GM20000 (cell line): ENCODE data around the gene FGF12.

Experiments
- DNase-seq: peaks from one replicate; pipeline ENCODE4 v3.0.0; 2012; ENCODE audit warnings: low spot score
- TF ChIP-seq, protein P1 (sequence below): IDR thresholded peaks from 2 replicates; pipeline ENCODE4 v1.5.1; 2012; ENCODE audit warnings: mild to moderate bottlenecking, control low read depth; ENCODE audit errors: extremely low read depth, missing control alignments

FGF12 gene

DNA sequence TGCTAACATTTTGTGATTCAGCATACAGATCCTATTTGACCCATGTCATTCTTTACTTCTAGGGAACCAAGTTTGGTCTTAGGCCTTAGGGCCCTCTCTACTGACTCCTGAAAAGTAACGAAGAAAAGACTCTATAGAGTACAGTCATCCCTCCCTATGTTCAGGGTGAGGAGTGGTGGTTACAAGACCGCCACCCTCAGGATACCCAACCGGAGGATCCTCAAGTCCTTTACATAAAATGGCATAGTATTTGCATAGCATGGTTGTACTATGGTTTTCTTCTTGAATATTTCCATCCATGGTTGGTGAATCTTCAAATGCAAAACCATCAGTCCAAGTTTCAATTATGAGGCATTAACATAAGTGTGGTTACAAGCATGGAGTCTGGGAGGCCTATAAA is 327.6 kb downstream of the FGF12 start:
- TF ChIP-seq, protein P1, sequence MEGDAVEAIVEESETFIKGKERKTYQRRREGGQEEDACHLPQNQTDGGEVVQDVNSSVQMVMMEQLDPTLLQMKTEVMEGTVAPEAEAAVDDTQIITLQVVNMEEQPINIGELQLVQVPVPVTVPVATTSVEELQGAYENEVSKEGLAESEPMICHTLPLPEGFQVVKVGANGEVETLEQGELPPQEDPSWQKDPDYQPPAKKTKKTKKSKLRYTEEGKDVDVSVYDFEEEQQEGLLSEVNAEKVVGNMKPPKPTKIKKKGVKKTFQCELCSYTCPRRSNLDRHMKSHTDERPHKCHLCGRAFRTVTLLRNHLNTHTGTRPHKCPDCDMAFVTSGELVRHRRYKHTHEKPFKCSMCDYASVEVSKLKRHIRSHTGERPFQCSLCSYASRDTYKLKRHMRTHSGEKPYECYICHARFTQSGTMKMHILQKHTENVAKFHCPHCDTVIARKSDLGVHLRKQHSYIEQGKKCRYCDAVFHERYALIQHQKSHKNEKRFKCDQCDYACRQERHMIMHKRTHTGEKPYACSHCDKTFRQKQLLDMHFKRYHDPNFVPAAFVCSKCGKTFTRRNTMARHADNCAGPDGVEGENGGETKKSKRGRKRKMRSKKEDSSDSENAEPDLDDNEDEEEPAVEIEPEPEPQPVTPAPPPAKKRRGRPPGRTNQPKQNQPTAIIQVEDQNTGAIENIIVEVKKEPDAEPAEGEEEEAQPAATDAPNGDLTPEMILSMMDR: no peak
- no peak for DNase-seq

DNA sequence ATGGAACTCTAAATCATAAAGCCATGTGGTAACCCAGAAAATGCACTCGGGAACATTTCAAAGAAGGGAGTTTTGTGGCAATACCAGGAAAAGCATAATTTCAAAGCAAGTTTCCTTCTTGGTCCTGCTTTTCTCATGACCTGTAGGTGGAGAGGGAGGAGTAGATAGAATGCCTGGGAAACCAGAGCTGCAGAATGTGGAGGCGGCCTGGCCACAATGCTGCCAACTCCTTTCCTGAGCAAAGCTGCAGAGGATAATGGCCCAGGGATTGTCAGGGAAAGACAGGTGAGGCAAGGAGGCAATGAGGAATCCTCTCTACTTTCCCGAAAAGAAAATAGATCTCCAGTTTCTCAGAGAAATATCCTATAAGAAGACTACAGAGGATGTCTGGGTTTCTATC is 330.3 kb downstream of the FGF12 start:
- TF ChIP-seq, protein P1: no peak
- DNase-seq: no peak

DNA sequence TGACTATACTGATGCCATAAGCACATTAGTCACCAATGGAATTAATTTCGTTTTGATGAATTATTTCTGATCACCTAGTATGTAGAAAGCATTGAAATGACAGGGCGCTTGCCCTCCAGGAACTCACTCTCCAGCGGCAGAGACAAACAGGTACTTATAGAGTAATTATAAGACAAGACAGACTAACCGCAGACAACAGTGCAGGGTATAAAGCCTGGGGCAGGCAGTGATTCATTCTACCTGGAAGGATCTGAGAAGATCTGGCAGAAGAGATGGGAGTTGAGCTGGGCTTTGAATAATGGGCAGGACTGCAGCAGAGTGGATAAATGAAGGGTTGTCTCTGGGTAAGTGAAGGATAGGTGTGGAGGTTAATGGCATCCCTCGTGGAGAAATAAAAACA is 331.8 kb downstream of the FGF12 start:
- DNase-seq: no peak
- TF ChIP-seq, protein P1: no peak

DNA sequence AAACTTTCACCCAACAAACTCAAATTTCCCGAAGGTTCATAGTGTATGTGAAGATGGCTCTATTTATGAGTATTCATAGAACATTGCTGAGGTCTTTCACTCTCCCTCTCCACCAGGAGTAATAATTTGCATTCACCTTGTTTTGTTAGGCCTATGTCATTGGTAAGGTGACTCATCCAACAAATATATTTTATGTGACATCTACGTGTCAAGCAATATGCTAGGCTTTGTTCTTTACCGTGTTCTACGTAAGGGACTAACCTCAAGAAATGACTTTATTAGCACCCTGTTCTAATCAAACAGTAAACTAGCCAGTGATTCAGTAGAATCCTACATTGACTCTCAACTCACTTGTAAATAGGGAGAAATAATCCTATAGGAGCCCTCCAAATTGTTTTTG is 334.4 kb downstream of the FGF12 start:
- no peak for DNase-seq
- TF ChIP-seq, protein P1: no peak

DNA sequence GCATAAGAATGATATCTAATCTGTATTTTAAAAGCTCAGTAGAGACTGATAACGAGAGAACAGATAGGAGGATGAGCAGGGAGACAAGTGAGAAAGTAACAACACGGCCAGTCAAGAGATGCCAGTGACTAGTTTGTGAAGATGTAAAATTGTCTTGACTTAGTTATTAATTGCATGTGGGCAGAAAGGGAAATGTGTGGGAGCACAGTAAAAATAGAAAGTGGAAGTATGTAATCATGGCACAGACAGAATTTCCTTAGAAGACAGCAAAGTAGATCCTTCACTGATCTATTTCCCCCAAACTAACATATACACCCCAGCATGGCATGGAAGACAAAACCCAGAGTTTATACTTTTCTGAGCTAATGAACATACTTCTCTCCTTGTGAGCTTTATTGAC is 344.5 kb downstream of the FGF12 start:
- TF ChIP-seq, protein P1: no peak
- DNase-seq: no peak

DNA sequence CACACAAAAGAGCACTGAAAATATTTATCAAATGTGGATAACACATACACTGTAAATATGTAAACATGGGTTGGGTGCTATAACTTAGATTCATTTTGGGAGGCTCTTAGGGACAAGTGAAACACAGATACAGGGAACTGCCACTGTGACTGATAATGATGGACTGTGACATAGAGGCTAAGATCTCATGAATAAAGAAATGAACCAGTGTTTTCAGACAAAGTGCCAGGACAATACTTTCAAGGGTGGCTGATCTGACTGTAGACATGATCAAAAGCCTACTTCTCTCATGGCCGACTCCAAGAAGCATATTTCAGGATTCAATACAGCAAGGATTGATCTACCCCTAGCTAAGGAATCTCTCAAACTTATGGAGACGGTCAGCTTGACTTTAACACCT is 353.8 kb downstream of the FGF12 start:
- TF ChIP-seq, protein P1: no peak
- no peak for DNase-seq

DNA sequence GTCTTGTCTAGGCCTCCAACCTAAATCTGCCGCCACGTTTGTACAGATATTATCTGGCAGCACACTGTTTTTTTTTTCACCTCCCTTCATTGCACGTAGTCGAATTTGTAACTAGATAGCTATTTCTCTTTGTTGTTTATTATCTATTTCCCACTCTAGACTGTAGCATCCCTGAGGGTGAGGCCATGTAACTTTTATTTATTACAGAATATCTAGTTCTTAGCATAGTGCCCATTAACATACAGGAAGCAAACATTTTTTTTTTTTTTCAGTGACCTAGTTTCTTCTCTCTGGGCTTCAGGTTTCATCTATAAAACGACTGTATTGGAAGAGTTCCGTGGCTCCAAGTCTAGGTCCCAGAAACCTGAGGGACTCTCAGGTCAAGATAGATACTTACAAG is 354.3 kb downstream of the FGF12 start:
- TF ChIP-seq, protein P1: no peak
- no peak for DNase-seq
